Vagina (tissue), 2 donors: ENCODE measurements around the gene ACTRT2. TPM values are rescaled to one million over a fixed set of nuclear protein-coding genes. Genes with fewer than 3 reads are reported as not detected.

Source experiments
- DNase-seq, 2 donors: peaks; one replicate each; pipeline ENCODE4 v3.0.0-alpha.2; 2017; ENCODE audit errors: extremely low spot score in 2 of 2
- H3K27ac ChIP-seq: fragments of 200-600 bp; sonication (generic); one replicate; pipeline ENCODE4 v1.5.1; 2019
- H3K27me3 ChIP-seq: fragments of 200-600 bp; sonication (generic); one replicate; pipeline ENCODE4 v1.5.1; 2019
- H3K36me3 ChIP-seq, 2 donors: fragments of 200-600 bp; sonication (generic); one replicate each; pipeline ENCODE4 v1.5.1; 2017 to 2019
- H3K4me1 ChIP-seq: fragments of 200-600 bp; sonication (generic); one replicate; pipeline ENCODE4 v1.5.1; 2019
- H3K4me3 ChIP-seq, 2 donors: fragments of 200-600 bp; sonication (generic); 1 replicate in 1 of 2; 2 replicates in 1 of 2; pipeline ENCODE4 v1.5.1; 2016 to 2019
- H3K9me3 ChIP-seq: fragments of 200-600 bp; sonication (generic); one replicate; pipeline ENCODE4 v1.5.1; 2019
- POLR2A ChIP-seq, 2 donors: fragments of 450-650 bp; IDR thresholded peaks; one replicate each; pipeline ENCODE4 v1.6.1; 2017; ENCODE audit warnings: antibody characterized with exemption in 2 of 2, mild to moderate bottlenecking in 2 of 2, moderate library complexity in 2 of 2
- POLR2AphosphoS5 ChIP-seq, 2 donors: sonication (generic); formaldehyde crosslinking; IDR thresholded peaks; one replicate each; pipeline ENCODE4 v1.9.0; 2017; ENCODE audit warnings: antibody characterized with exemption in 2 of 2, mild to moderate bottlenecking in 2 of 2, low read depth in 1 of 2; ENCODE audit not compliant: insufficient read depth in 1 of 2
- intact Hi-C: fragments of 100-400 bp; cut with DNase I; formaldehyde crosslinking; loops from one replicate; pipeline ENCODE4 v1.15.1; 2023
- total RNA-seq: library from RNA; depleted of rRNA; stranded (reverse); fragments of >200 nt; gene quantifications from one replicate; pipeline ENCODE4 v1.2.3, GENCODE V29; 2016
- TF ChIP-seq, protein P1 (sequence below), 3 experiments: fragments of 450-650 bp in 2 of 3; fragments of 200-600 bp in 1 of 3; sonication (generic) in 1 of 3; IDR thresholded peaks; one replicate each; pipeline ENCODE4 v1.5.1; 2017 to 2019; ENCODE audit warnings: antibody characterized with exemption in 3 of 3, mild to moderate bottlenecking in 2 of 3, moderate library complexity in 2 of 3

The ACTRT2 gene
- total RNA-seq, 1 donor from 2014 or later = not detected

DNA sequence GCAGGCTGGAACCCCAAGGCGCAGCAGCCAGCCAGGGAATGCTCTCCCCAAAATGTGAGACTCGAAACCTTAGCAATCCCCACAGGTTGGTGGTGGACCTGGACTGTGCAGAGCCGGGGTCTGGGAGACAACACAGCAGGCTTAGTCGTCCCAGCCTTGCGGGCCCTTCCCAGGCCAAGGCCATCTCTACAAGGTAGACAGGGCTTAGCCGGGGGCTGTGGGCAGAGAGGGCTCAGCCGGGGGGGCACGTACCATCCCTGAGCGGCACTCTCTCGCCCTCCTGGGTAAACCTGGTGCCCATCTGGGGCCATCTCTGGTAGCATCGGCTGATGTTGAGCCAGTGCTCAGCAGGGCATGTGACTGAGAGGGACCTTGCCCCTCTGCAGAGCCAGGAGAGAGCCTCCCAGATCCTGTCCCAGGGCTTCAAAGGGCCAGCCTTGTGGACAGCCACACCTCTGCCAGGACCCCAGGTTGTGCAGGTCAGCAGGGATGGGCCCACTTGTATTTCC, 2.2 kb upstream of the ACTRT2 start:
- Histone ChIP-seq H3K27me3 (no peaks in the 10 kb centered on the region), H3K36me3 (no peaks in the 10 kb centered on the region), H3K27ac (no peak overlapping the region), H3K9me3 (no peaks in the 10 kb centered on the region), H3K4me3 (no peak overlapping the region), H3K4me1 (no peaks in the 10 kb centered on the region)
- TF ChIP-seq POLR2A (IDR thresholded peaks at IDR 0.05) = no peak
- TF ChIP-seq, protein P1, sequence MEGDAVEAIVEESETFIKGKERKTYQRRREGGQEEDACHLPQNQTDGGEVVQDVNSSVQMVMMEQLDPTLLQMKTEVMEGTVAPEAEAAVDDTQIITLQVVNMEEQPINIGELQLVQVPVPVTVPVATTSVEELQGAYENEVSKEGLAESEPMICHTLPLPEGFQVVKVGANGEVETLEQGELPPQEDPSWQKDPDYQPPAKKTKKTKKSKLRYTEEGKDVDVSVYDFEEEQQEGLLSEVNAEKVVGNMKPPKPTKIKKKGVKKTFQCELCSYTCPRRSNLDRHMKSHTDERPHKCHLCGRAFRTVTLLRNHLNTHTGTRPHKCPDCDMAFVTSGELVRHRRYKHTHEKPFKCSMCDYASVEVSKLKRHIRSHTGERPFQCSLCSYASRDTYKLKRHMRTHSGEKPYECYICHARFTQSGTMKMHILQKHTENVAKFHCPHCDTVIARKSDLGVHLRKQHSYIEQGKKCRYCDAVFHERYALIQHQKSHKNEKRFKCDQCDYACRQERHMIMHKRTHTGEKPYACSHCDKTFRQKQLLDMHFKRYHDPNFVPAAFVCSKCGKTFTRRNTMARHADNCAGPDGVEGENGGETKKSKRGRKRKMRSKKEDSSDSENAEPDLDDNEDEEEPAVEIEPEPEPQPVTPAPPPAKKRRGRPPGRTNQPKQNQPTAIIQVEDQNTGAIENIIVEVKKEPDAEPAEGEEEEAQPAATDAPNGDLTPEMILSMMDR (IDR thresholded peaks at IDR 0.05) = no peak
- TF ChIP-seq POLR2AphosphoS5 (IDR thresholded peaks at IDR 0.05; ENCODE audit: insufficient read depth in 1 of 2, low read depth in 1 of 2) = no peak
- DNase-seq = no peak
- intact Hi-C loops = no loop called here

DNA sequence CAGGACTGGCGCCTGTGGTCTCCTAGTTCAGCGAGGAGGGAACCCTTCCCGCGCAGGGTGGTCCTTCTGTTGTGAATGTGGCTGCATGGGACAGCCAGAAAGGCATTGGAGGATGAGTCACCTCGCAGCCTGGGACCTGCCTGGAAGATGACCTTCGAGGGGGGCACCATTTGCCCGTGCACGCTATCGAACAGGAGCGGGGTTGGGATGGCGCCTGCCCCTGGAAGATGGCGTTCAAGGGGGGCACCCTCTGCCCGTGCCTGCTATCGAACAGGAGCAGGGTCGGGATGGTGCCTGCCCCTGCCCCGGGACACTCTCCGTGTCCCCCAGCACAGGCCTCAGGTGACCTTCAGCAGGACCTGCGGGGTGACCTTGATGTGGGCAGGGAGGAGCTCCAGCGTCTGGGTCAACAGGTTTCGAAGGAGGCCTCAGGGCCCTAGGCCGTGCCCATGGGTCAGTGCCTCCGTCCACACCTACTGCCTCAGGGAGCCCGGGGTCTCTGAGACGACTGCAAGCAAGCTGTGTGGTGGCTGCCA, 1.7 kb upstream of the ACTRT2 start:
- Histone ChIP-seq H3K9me3 (no peaks in the 10 kb centered on the region), H3K4me3 (no peak overlapping the region), H3K36me3 (no peaks in the 10 kb centered on the region), H3K27ac (no peak overlapping the region), H3K27me3 (no peaks in the 10 kb centered on the region), H3K4me1 (no peaks in the 10 kb centered on the region)
- no peak for TF ChIP-seq POLR2AphosphoS5 (IDR thresholded peaks at IDR 0.05; ENCODE audit: insufficient read depth in 1 of 2, low read depth in 1 of 2)
- no peak for TF ChIP-seq POLR2A (IDR thresholded peaks at IDR 0.05)
- TF ChIP-seq, protein P1 (IDR thresholded peaks at IDR 0.05) = no peak
- no peak for DNase-seq
- intact Hi-C loops = no loop called here

DNA sequence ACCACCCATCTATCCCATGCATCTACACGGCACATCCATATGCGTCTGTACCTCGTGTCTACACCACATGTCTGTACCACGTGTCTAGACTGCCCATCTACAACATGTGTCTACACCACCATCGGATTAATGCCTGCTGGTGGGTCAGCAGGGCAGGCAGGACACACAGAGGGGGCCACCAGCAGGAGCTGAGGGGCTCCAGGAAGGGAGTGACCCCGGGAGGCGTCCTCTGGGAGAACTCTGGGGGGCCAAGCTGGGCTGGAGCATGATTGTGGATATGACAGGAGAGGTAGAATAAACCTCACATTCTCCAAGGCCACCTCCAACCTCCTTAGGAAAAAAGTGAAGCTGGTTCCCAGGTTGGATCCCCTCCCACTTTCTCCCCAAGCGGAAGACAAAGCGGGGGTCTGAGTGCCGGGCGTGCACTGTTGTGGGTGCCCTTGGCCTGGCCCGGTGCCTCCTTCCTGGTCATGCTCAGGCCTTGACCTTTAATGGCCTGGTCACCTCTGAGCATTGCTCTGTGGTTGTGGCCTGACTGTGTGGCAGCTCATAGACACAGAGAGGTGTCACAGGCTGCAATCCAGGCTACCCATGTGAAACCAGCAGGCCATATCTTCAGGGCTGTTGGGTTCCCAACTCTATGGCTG, 881 bp upstream of the ACTRT2 start:
- Histone ChIP-seq H3K36me3 (no peaks in the 10 kb centered on the region), H3K4me3 (no peak overlapping the region), H3K4me1 (no peaks in the 10 kb centered on the region), H3K27me3 (no peaks in the 10 kb centered on the region), H3K9me3 (no peaks in the 10 kb centered on the region), H3K27ac (no peak overlapping the region)
- DNase-seq = no peak
- no peak for TF ChIP-seq POLR2AphosphoS5 (IDR thresholded peaks at IDR 0.05; ENCODE audit: insufficient read depth in 1 of 2, low read depth in 1 of 2)
- TF ChIP-seq, protein P1 (IDR thresholded peaks at IDR 0.05) = no peak
- no peak for TF ChIP-seq POLR2A (IDR thresholded peaks at IDR 0.05)
- intact Hi-C loops = no loop called here

DNA sequence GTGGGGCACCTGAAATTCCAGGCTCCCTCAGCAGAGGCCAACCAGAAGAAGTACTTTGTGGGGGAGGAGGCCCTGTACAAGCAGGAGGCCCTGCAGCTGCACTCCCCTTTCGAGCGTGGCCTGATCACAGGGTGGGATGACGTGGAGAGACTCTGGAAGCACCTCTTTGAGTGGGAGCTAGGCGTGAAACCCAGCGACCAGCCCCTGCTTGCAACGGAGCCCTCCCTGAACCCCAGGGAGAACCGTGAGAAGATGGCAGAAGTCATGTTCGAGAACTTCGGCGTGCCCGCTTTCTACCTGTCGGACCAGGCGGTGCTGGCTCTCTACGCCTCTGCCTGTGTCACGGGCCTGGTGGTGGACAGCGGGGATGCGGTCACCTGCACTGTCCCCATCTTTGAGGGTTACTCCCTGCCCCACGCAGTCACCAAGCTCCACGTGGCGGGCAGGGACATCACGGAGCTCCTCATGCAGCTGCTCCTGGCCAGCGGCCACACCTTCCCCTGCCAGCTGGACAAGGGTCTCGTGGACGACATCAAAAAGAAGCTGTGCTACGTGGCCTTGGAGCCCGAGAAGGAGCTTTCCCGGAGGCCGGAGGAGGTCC, 634 bp downstream of the ACTRT2 start:
- TF ChIP-seq, protein P1 (IDR thresholded peaks at IDR 0.05) = no peak
- TF ChIP-seq POLR2A (IDR thresholded peaks at IDR 0.05) (no peak), POLR2AphosphoS5 (IDR thresholded peaks at IDR 0.05; ENCODE audit: insufficient read depth in 1 of 2, low read depth in 1 of 2) (no peak)
- no peaks in the 10 kb centered on the region for H3K36me3 ChIP-seq
- intact Hi-C loops = no loop called here
- no peaks in the 10 kb centered on the region for H3K9me3 ChIP-seq
- no peak overlapping the region for H3K27ac ChIP-seq
- no peak for DNase-seq
- no peaks in the 10 kb centered on the region for H3K27me3 ChIP-seq
- H3K4me3 ChIP-seq = no peak overlapping the region
- no peaks in the 10 kb centered on the region for H3K4me1 ChIP-seq

DNA sequence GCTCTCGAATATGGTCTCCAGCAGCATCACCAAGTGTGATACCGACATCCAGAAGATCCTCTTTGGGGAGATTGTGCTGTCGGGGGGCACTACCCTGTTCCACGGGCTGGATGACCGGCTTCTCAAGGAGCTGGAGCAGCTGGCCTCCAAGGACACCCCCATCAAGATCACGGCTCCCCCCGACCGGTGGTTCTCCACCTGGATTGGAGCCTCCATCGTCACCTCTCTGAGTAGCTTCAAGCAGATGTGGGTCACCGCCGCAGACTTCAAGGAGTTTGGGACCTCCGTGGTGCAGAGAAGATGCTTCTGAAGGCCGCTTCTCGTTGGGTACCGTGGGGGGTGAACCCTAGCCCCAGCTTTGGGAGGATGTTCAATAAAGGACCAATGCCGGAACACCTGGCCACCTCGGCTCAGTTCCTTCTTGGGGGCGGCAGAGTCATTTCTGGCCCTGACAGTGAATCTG, 1.3 kb downstream of the ACTRT2 start:
- H3K27ac ChIP-seq = no peak overlapping the region
- H3K4me3 ChIP-seq = no peak overlapping the region
- no peaks in the 10 kb centered on the region for H3K4me1 ChIP-seq
- TF ChIP-seq, protein P1 (IDR thresholded peaks at IDR 0.05) = no peak
- TF ChIP-seq POLR2A (IDR thresholded peaks at IDR 0.05) = no peak
- no peak for TF ChIP-seq POLR2AphosphoS5 (IDR thresholded peaks at IDR 0.05; ENCODE audit: insufficient read depth in 1 of 2, low read depth in 1 of 2)
- no peaks in the 10 kb centered on the region for H3K9me3 ChIP-seq
- H3K27me3 ChIP-seq = no peaks in the 10 kb centered on the region
- DNase-seq = no peak
- intact Hi-C loops = no loop called here
- H3K36me3 ChIP-seq = no peaks in the 10 kb centered on the region
